ENCODE results near the gene ARFGAP3.

Gene ARFGAP3

DNA sequence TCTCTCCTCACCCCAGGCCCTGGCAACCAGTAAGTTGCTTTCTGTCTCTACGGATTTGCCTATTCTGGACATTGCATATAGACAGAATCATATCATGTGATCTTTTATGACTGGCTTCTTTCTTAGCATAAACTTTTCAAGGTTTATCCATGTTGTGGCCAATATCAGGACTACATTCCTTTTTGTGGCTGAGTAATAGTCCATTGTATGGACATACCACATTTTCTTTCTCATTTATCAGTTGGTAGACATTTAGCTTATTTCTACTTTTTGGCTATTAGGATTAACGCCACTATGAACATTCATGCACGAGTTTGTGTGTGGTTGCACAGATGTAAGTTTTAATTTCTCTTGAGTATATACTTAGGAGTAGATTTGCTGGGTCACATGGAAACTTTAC is 35.7 kb downstream of the ARFGAP3 start:
- Mint-ChIP-seq H3K9me3 (no peaks in the 10 kb centered on the region), H3K36me3 (peaks cover 22% of the 10 kb centered on the region), H3K27me3 (no peaks in the 10 kb centered on the region), H3K27ac (no peak overlapping the region), H3K4me3 (no peak overlapping the region), H3K4me1 (no peaks in the 10 kb centered on the region)

DNA sequence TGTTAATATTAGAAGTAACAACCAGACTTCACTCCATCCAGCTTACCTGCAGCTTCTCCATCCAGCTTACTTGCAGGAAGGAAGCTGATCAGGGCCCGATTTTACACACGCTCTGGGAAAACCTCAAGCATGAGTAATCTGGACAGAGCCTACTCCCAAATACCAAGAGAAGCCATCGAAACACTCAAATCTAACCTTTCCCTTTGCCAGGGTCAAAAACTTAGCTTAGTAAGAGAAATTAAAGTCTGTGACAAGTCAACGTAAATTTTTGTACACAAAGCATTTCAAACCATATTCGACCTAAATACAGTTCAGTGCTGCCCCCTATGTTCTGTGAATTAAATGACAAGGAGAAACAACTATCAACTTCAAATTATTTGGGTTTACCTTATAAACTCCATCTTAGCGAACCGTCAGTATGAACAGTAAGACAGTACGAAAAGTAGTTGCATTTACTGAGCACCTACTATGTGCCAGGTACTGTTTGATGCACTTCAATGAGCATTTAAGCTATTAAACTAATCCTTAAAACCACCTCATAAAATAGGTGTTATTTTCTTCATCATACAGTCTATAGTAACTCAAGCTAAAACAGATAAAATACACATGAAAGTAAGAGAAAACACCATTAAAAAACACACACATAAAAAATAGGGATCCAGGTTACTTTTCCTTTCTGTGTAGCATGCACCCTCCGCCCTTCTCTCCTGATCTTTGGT is 36.9 kb downstream of the ARFGAP3 start:
- Mint-ChIP-seq H3K4me1 (no peaks in the 10 kb centered on the region), H3K4me3 (no peak overlapping the region), H3K36me3 (peaks cover 22% of the 10 kb centered on the region), H3K27ac (no peak overlapping the region), H3K9me3 (no peaks in the 10 kb centered on the region), H3K27me3 (no peaks in the 10 kb centered on the region)

DNA sequence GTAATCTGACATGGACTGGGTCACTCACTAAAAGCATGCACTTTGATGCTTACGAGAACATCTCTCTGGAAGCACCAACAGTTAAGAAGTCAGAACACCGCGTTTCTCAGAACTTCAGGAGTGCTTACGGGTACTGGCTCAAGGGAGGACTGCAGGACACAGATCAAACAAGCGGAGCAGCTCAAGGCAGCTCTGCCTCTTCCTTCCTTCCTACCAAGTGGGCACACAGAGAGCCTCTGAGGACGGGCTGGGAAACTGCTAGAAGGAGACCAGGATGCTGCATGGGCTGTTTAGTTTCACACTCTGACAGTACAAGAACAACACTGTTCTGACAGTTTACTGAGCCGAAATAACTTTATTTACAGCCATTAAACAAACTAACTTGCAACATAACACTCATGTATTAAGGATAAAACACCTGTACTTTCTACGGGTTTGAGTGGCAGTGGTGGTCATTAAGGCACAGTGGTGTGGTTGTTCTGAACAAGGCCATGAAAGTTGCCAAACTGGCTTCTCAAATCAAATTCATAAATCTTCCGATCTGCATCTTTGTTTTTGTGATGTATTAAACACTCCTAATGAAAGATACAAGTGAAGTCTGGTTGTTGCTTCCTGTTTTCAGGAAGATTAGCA is 37.5 kb downstream of the ARFGAP3 start:
- Mint-ChIP-seq H3K27ac (no peak overlapping the region), H3K4me3 (no peak overlapping the region), H3K4me1 (no peaks in the 10 kb centered on the region), H3K27me3 (no peaks in the 10 kb centered on the region), H3K36me3 (peaks cover 19% of the 10 kb centered on the region), H3K9me3 (no peaks in the 10 kb centered on the region)

DNA sequence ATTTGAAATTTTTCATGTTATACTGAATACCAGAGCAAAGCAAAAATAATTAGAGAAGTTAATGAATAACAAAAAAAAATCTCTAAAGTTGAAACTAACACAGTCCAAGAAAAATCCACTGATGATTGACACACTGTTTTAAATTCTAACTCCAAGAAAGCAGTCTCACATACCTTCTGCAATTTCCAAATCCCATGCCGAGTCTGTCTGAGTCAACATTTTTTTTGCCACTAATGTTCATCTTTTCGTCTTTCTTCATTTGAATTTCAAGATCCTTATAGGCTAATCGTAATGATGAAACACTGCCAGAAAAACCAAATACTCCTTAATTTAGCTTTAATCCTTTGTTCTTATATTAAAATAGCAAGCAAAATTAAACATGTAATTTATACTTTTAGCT is 39.5 kb downstream of the ARFGAP3 start:
- H3K27ac Mint-ChIP-seq, result no peak overlapping the region
- H3K9me3 Mint-ChIP-seq, result no peaks in the 10 kb centered on the region
- no peaks in the 10 kb centered on the region for H3K4me1 Mint-ChIP-seq
- peaks cover 16% of the 10 kb centered on the region for H3K36me3 Mint-ChIP-seq
- H3K27me3 Mint-ChIP-seq, result no peaks in the 10 kb centered on the region
- H3K4me3 Mint-ChIP-seq, result no peak overlapping the region

DNA sequence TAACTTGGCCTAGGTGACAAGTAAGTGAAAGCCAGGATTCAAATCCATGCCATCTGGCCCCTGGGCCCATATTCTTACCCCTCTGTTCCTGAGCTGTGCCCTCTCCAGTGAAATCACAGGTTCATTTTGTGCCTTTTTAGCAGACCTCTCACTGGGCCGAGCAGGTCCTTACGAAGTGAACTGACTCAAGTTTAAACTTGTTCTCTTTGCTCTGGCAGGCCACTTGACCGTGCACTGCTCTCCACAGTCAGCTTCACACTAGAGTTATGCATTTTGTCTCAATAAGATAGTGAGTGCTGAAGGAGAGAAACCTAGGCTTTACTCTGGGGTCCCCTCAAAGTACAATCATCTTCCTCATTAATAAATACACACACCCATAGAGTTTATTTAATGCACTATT is 40.7 kb downstream of the ARFGAP3 start:
- H3K27me3 Mint-ChIP-seq, result no peaks in the 10 kb centered on the region

DNA sequence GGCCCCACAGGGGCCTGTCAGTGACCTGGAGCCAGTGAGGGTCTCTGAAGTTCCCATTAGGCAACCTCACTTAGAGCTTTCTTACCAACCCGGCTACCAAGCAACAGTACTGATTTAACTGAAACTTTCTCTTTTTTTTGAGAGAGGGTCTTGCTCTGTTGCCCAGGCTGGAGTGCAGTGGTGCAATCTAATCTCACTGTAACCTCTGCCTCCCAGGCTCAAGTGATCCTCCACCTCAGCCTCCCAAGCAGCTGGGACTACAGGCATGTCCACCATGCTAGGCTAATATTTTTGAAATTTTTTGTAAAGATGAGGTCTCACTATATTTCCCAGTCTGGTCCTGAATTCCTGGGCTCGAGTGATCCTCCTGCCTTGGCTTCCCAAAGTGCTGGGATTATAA is 42.5 kb downstream of the ARFGAP3 start:
- no peak overlapping the region for H3K27ac Mint-ChIP-seq
- no peaks in the 10 kb centered on the region for H3K27me3 Mint-ChIP-seq
- no peak overlapping the region for H3K4me3 Mint-ChIP-seq
- no peaks in the 10 kb centered on the region for H3K9me3 Mint-ChIP-seq
- peaks cover 5% of the 10 kb centered on the region for H3K36me3 Mint-ChIP-seq
- H3K4me1 Mint-ChIP-seq, result no peaks in the 10 kb centered on the region

More for the DNA sequence above, 40.7 kb downstream of the ARFGAP3 start:
- H3K9me3 Mint-ChIP-seq, result no peaks in the 10 kb centered on the region
- no peaks in the 10 kb centered on the region for H3K4me1 Mint-ChIP-seq
- peaks cover 10% of the 10 kb centered on the region for H3K36me3 Mint-ChIP-seq
- no peak overlapping the region for H3K4me3 Mint-ChIP-seq
- H3K27ac Mint-ChIP-seq, result no peak overlapping the region

DNA sequence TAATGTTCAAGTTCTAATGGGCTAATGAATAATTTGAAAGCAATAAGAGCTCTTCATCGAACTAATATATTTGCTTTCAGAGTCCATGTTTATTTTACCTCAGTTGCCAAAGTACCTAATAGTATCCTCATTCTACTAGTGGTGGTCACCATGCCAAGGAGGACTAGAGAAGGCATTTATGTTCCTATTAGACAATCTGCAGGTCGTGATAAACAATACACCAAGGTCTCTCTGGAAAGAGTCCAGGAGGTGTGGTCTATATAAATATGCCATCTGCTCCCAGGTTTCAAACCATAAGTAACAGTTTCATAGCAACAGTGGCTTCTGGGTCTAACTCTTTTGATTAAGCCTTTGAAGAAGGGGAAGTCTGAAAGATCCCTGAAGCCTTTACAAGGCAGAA is 42.9 kb downstream of the ARFGAP3 start:
- no peaks in the 10 kb centered on the region for H3K4me1 Mint-ChIP-seq
- peaks cover 6% of the 10 kb centered on the region for H3K36me3 Mint-ChIP-seq
- H3K27ac Mint-ChIP-seq, result no peak overlapping the region
- no peaks in the 10 kb centered on the region for H3K9me3 Mint-ChIP-seq
- no peaks in the 10 kb centered on the region for H3K27me3 Mint-ChIP-seq
- no peak overlapping the region for H3K4me3 Mint-ChIP-seq

DNA sequence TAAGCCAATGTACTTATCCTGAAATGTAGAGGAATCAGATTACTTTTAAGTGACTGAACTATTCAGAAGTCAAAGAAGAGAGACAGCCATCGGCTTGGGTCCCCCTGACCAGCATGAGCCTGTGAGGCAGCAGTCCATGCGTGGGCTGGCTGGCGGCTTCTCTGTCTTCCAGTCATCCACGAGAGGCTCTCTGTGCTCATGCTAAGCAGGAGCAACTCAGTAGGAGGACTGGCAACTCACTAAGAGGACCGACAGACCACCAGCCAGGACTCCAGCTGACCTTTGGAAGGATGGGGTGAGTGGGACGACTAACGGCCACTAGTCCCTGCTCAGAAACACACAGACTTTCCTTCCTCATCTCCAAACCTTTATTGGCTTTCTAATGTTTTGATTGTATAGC is 43.6 kb downstream of the ARFGAP3 start:
- H3K4me1 Mint-ChIP-seq, result no peaks in the 10 kb centered on the region
- H3K27me3 Mint-ChIP-seq, result no peaks in the 10 kb centered on the region
- peaks cover 10% of the 10 kb centered on the region for H3K36me3 Mint-ChIP-seq
- H3K4me3 Mint-ChIP-seq, result no peak overlapping the region
- H3K9me3 Mint-ChIP-seq, result no peaks in the 10 kb centered on the region
- no peak overlapping the region for H3K27ac Mint-ChIP-seq

DNA sequence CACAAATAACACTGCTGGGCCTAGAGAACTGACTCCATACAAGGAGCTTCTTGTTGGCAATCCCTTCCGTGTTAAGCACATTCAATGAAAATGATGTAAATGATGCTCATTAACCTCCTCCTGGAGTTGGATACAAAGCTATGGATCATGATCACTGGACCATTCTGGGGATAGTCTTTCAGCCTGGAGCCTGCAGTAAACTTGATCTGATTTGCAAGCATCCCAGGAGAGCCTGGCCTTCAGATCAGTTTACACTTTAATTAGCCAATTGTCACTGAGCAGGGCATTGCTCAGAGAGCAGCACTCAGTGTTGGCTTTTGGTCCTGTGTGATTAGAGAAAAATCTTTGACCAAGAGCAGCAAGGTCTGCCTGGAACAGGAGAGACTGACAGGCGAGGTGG is 45.6 kb downstream of the ARFGAP3 start:
- H3K4me1 Mint-ChIP-seq, result no peaks in the 10 kb centered on the region
- peaks cover 15% of the 10 kb centered on the region for H3K36me3 Mint-ChIP-seq
- no peaks in the 10 kb centered on the region for H3K9me3 Mint-ChIP-seq
- H3K4me3 Mint-ChIP-seq, result no peak overlapping the region
- no peaks in the 10 kb centered on the region for H3K27me3 Mint-ChIP-seq
- H3K27ac Mint-ChIP-seq, result no peak overlapping the region

DNA sequence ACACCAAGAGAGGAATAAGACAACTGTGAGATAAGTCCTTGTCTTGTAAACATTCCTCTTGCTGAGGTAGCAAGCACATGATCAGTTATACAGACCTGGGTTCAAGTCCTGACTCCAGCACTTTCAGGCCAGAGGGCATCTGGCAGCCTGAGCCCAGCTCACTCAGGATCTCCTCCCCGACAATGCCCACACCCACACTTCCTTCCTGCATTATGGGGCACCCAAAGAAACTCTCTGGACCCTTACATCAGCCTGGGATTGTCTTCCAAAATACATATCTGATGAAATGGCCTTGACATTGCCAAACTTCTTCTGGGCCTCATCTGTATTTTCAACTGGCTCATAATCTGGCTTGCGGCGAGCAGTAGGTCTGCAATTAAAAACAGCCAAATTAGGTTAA is 48.6 kb downstream of the ARFGAP3 start:
- H3K36me3 Mint-ChIP-seq, result peaks cover 17% of the 10 kb centered on the region
- H3K27ac Mint-ChIP-seq, result no peak overlapping the region
- H3K4me3 Mint-ChIP-seq, result no peak overlapping the region
- H3K4me1 Mint-ChIP-seq, result no peaks in the 10 kb centered on the region
- H3K9me3 Mint-ChIP-seq, result no peaks in the 10 kb centered on the region
- no peaks in the 10 kb centered on the region for H3K27me3 Mint-ChIP-seq

DNA sequence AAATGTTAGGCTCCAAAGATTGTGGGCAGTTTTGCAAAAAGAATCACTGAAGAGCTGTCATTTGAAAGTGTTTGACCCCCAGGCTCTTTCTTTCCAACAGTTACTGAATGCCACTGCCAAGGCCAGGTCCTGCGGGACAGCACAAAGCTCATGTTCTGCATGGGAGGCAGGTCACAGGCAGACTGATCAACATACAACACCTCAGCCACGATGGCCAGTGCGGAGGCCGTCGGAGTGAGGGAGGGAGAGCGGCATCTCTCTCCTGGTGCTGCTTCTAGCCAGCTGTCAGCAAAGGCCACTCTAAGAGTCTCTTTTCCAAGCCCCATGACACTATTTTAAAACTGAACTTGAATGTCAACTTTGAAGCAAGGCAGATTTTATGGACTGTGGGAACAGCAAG is 49.9 kb downstream of the ARFGAP3 start:
- H3K36me3 Mint-ChIP-seq, result peaks cover 15% of the 10 kb centered on the region

DNA sequence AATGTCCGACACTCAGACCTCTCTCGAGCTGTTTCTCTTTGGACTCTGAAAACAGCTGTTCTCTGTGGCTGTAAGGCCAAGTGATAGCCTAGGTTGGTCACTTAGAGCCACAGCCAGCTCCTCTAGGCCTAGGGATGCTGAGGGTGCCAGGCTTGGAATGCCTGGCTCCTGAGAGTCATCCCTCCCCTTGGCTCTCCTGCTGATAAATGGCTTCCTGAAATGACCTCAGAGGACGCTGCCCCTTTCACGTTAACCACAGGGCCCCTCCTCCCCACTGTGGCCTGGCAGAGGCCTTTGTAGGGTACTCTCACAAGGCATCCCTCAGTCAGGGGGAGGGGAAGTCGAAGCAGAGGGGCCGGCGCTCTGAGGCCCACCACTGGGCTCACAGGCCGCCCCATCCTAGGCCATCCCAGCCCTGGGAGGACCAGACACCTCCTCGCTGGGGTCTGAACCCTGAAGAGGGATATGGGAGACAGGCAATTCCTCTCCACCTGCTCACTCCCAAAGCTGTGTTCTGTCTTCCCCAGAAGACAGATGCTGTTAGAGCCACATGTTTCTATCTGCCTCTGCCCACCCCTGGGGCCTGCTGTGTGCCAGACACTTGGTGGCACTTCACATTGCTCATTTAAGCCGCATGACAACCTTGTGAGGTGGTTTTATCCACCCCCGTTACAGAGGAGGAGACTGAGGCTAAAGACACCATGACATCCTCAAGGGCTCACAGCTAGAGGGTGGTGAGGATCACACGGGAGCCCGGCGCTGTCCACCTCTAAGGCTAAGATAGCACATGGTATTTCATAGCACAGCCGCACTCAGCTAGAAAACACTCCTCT is 50.9 kb downstream of the ARFGAP3 start:
- H3K27me3 Mint-ChIP-seq, result no peaks in the 10 kb centered on the region
- H3K36me3 Mint-ChIP-seq, result peaks cover 15% of the 10 kb centered on the region
- H3K9me3 Mint-ChIP-seq, result no peaks in the 10 kb centered on the region
- H3K4me1 Mint-ChIP-seq, result no peaks in the 10 kb centered on the region
- no peak overlapping the region for H3K27ac Mint-ChIP-seq
- no peak overlapping the region for H3K4me3 Mint-ChIP-seq

More for the DNA sequence above, 49.9 kb downstream of the ARFGAP3 start:
- H3K4me1 Mint-ChIP-seq, result no peaks in the 10 kb centered on the region
- H3K27ac Mint-ChIP-seq, result no peak overlapping the region
- H3K27me3 Mint-ChIP-seq, result no peaks in the 10 kb centered on the region
- H3K4me3 Mint-ChIP-seq, result no peak overlapping the region
- no peaks in the 10 kb centered on the region for H3K9me3 Mint-ChIP-seq

DNA sequence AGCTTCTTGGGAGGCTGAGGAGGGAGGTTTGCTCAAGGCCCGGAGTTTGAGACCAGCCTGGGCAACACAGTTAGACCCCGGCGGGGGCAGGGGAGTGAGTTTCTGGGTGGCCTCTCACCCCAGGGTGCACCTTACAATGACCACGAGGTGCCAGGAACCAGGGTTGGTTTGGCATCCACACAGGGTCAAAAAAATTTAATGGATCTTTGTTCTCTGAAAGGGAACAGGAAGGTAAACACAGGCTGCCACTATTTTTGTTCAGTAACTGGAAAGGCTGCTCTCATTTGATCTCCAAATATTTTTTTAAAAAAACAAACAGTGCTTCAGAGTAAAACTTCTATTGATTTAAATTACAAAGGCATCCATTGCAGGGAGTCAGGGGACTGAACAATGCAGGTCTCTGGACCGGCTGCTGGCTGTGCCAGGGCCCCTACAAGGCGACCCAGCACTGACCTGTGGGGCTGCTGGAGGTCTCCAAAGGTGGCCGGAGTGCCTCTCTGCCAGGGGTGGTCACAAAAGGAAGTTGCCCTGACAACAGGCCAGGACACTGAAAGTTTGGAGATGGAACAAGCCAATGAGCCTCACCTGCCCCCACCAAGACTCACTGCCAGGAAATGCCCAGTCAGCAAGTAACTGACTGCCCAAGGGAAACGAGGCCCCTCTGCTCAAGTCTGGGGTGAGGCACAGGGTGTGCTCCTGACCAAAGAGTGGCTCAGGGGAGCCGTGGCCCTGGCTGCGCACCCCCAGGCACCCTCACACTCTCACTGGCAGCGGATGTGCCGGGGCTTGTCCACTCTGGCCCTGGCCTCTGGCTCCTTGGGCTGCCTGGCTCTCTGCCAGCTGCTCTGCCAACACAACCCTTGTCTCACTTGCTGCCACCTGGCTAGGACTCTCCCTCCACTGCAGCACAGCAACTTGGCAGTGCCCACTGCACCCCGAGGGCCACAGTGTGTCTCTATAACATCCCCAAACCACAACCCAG is 51.8 kb downstream of the ARFGAP3 start:
- Mint-ChIP-seq H3K27ac (no peak overlapping the region), H3K4me1 (no peaks in the 10 kb centered on the region), H3K4me3 (no peak overlapping the region), H3K9me3 (no peaks in the 10 kb centered on the region), H3K36me3 (peaks cover 15% of the 10 kb centered on the region), H3K27me3 (no peaks in the 10 kb centered on the region)

DNA sequence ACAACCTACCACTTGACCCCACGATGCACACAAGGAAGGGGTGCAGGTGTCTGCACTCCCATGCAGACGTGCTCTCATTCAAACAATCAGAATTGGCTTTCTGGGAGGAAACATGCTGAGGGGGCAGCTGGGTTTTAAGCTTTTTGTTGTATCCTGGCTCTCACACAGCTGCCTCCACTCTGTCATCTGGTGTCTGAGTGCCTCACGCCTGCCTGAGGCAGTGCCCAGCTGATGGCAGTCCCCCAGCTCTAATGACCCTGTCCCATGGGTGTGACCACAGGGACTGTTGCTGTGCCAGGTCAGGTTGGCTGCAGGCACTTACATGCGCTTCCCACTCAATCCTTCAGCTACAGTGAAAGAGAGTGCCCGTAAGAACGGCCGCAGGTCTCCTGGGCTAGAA is 53.7 kb downstream of the ARFGAP3 start:
- Mint-ChIP-seq H3K36me3 (peaks cover 8% of the 10 kb centered on the region), H3K4me3 (no peak overlapping the region), H3K27me3 (no peaks in the 10 kb centered on the region), H3K9me3 (no peaks in the 10 kb centered on the region), H3K27ac (no peak overlapping the region), H3K4me1 (no peaks in the 10 kb centered on the region)

Measured in activated naive CD4-positive, alpha-beta T cell treated with anti-CD3 and anti-CD28 coated beads, Interleukin-2, amount 50 U/mL, for 24 hours (primary cell).